Right lobe of liver (tissue), 4 donors: Measurements from ENCODE around the gene GPC5.

ENCODE experiments used
- CTCF ChIP-seq, 4 donors: fragments of 200-600 bp in 3 of 4; fragments of 450-650 bp in 1 of 4; IDR thresholded peaks; one replicate each; pipeline versions ENCODE4 v1.5.1 to v1.8.0; 2016 to 2022; ENCODE audit warnings: antibody characterized with exemption in 4 of 4, mild to moderate bottlenecking in 2 of 4
- POLR2A ChIP-seq: fragments of 450-650 bp; IDR thresholded peaks from one replicate; pipeline ENCODE4 v1.6.1; 2017; ENCODE audit warnings: antibody characterized with exemption, mild to moderate bottlenecking
- donor health status: DM: no; HTN: no; CAD: no.
- donor health status: DM: no; HTN: no; CAD: no.
- donor health status: DM: no; HTN: yes; CAD: no.

- no peak for TF ChIP-seq CTCF (IDR thresholded peaks at IDR 0.05)
- TF ChIP-seq POLR2A: no peak
Measured at GRCh38 chr13:91408971-91409370, 10.6 kb downstream of the GPC5 start.
